Vagina (tissue), 2 donors: ENCODE measurements around the gene UROC1.

Experiments used
- CTCF ChIP-seq, 3 experiments: fragments of 450-650 bp in 2 of 3; fragments of 200-600 bp in 1 of 3; sonication (generic) in 1 of 3; IDR thresholded peaks; one replicate each; pipeline ENCODE4 v1.5.1; 2017 to 2019; ENCODE audit warnings: antibody characterized with exemption in 3 of 3, mild to moderate bottlenecking in 2 of 3, moderate library complexity in 2 of 3
- POLR2A ChIP-seq, 2 donors: fragments of 450-650 bp; IDR thresholded peaks; one replicate each; pipeline ENCODE4 v1.6.1; 2017; ENCODE audit warnings: antibody characterized with exemption in 2 of 2, mild to moderate bottlenecking in 2 of 2, moderate library complexity in 2 of 2

DNA sequence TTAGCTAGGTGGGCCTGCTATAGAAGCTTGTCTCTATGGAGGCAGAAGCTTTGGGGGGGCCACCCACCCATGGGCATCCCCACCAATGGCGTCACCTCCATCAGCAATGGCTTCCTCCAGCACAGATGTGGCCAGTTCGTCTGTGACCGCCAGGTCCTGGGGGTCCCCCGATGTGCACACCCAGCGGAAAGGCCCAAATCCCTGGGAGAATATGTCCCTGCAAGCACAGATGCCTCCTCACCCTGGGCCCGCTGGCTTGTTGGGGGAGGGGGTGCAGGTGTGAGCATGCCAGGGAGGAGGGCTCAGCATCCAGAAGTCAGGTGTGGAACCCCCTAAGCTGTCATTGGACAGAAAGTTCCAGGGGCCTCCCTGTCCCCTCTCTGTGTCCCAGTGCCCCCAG lies 19.6 kb downstream of the UROC1 start:
- TF ChIP-seq POLR2A (IDR thresholded peaks at IDR 0.05) (no peak), CTCF (IDR thresholded peaks at IDR 0.05) (no peak)
